Activated T-cell treated with anti-CD3 and anti-CD28 coated beads for 24 hours (primary cell): ENCODE data around the gene L3HYPDH.
"Not testable (repeated sequence)": the region's sequence is repeated elsewhere in the genome, so short reads cannot be mapped to it uniquely, and the experiment has no call there.

ENCODE experiments used
- DNase-seq: peaks from one replicate; pipeline ENCODE4 v3.0.0-alpha.2; 2020; ENCODE audit warnings: low read depth

Gene L3HYPDH

DNA sequence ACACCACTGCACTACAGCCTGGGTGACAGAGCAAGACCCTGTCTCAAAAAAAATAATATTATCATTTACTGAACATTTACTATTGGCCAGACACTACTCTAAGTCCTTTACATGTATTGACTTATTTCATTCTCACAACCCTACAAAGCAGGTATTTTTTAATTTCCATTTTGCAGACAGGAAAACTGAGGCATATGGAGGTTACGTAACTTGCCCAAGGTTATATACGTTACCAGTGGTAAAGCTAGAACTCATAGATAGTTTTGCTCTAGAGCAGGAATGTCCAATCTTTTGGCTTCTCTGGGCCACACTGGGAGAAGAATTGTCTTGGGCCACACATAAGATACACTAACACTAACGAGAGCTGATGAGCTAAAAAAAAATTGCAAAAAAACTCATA, 5.7 kb downstream of the L3HYPDH start:
- no peak for DNase-seq

DNA sequence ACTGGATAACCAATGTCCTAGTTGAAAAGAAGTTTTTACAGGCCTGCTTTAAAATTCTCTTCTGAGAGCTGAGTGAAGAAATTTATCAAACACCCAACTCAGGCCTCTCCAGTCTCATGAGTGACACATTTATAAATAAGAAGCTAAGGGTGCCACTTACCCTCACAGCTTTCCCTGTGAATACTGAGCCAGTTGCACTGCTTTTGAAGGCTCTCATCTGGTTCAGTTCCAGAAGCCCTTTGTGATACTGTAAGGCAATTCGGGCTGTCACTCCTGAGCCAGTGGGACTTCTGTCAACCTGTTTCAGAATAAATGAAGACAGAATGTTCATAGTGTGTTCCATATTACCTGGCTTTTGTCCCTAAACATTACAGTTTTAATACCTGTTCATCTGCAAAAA, 8.5 kb downstream of the L3HYPDH start:
- DNase-seq: no peak

DNA sequence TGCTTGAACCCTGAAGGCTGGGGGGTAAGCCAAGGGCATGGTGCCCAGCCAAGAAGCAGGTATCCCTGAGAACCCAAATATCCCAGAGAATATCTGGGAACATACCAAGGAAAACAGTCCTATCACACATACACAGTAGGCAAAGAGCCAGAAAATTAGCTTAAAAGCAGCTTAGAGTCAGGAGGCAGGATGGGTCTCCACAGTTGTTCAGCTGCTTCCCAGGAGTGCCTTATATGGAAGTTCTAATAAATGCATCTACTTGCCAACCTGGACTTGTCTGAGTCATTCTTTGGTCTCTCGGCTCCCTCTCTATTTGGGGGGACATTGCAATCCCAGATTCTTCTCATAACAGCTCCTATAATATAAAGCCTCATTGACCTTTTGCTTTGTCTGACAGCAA, 10.0 kb downstream of the L3HYPDH start:
- no peak for DNase-seq

DNA sequence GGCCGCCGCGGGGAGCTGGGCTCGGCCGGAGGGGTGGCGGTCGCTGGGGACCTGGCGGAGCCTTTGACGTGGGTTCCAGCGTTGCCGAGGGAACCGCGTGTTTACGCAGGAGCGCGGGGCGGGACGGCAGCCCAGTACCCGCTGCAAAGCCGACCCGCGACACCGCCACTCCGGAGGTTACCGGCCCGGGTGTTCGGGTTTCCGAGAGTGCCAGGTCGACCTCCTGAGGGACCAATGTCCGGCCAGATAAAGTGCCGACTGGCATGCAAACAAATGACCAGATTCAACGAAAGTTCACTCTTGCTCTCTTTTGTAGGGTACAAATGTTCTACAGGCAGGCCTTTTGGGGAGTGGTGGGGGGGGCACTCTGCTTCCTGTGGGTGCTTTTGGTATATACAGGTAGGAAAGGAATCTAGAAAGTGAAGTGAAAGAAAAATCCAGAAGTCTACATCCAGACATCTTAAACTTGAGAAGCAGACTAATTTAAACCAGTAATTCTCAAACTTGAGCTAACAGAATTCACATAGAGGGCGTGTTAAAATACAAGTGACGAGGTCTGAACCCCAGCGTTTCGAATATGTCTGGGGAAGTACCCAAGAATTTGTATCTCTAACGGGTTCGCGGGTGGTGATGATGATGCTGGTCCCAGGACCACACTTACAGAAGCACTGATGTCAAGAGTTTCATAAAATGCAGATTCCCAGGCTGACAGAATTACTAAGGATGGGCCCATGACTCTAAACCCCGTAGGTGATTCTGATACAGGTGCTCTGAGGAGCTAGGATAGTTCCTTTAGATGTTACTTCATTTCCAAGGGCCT, 18.7 kb downstream of the L3HYPDH start, which contains the start of gene GPR135:
TSS of gene GPR135 (minus strand) at position 65 of the 820 bp plus-strand sequence. CDS start 154 bp downstream, outside the sequence.
- peak; percentile 5 for DNase-seq

DNA sequence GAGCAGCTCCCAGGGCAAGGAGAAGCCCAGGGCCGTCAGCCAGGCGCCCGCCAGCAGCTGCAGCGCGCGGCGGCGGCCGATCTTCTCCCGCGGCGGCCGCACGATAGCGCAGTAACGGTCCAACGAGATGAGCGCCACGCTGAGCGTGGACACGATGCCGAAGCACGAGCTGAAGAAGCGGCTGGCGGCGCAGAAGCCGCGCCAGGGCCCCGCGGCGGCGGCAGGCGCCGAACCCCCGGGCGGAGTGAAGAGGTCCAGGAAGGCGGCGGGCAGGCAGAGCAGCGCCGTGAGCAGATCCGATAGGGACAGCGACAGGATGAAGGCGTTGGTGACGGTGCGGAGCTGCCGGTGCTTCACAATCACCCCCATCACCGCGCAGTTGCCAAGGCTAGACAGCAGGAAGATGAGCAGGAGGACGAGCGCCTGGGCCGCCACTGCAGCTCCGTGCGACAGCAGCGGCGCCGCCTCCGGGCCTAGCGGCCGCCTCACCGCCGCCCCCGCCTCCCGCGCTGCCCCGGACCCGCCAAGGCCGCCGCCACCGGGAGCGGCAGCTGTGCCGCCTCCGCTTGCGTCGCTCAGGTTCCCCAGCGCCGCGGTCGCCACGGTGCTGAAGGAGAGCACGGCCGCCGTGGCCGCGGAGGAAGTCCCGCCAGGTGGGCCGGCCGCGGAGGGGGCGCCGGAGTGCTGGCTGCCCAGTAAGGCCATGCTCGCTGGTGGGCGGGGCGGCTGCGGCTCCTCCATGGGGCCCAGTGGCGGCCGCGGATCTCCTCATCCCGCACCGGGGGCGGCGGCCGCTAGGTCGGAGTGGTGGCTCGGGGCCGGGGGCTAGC, 19.5 kb downstream of the L3HYPDH start:
- peak; percentile 21 for DNase-seq

DNA sequence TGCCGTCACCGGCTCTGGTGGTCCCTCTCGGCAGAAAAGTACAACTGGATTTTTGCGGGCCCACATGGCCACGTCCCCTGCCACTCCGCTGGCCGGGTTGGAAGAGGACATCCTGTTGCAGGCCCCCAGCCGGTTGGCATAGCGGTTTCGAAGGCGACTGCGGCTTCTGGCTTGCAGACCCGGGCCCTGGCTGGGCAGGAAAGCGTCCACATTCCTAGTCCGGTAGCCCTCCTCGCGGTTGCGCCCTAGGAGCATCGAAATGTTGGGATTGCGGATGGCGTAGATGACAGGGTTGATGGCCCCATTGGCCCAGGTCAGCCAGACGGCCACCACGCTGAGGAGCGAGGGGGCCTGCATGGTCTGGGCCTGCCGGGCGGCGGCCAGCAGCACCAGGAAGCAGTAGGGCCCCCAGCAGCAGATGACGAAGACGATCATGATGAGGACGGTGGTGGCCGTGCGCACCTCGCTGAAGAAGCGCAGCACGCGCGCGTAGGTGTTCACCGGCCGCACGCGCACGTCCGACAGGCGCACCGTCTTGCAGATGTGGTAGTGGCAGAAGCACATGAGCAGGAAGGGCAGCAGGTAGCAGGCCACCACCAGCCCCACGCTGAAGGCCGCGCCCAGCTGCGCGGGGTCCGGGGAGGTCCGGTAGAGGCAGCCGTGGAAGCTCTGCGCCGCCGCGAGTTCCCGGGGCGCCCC, 20.3 kb downstream of the L3HYPDH start:
- DNase-seq: peak; percentile 14

DNA sequence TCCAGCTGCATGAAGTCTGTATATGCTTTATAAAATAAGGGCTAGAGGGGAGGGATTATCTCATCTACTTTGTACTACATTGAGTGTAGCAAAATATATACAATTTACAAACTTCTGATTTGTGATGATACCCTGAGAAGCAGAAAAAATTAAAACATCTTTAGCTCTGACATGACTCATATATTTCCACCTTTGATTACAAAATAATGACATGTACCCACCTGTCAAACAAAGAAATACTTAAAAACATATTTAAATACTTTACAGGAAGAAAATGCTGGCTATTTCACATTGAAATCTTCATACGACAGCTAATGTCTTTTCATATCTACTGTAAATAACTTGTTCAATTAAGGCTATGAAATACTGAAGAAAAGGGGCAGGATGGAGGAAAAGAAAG, 22.3 kb downstream of the L3HYPDH start:
- no peak for DNase-seq

DNA sequence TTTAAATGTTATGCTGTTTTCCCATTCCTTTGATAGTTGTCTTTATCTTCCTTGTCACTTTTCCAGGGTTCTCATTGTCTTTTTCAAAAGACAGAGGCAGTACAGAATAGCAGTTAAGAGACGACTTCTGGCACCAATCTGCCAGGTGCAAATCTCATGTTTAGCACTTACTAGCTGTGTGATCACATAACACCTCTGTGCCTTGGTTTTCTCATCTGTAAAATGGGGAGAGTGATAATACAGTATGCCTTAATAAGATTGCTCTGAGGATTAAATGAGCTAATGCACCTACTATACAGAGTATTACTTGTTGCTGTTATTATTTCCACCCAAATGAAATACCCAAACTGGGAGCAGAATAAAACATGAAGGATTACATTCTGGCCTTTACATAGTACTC, 23.8 kb downstream of the L3HYPDH start:
- no peak for DNase-seq

DNA sequence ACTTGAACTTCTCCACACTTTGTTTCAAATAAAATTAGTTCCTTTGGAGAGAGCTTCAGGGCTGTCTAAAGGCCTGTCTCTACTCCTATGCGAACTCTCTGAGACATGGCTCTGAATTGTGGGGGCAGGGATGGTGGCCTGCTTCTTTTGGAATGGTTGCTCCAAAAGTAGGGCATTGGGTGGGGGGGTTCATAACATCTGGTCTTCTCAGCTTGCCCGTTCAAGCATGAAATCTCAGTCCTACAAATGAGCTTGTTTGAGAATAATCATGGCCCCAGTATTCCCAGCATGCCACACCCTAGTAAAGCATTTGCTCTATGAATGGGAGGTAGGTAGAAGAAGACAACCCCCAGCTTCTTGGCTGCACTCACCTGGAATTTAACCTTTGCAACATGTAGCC, 25.7 kb downstream of the L3HYPDH start:
- DNase-seq: no peak

DNA sequence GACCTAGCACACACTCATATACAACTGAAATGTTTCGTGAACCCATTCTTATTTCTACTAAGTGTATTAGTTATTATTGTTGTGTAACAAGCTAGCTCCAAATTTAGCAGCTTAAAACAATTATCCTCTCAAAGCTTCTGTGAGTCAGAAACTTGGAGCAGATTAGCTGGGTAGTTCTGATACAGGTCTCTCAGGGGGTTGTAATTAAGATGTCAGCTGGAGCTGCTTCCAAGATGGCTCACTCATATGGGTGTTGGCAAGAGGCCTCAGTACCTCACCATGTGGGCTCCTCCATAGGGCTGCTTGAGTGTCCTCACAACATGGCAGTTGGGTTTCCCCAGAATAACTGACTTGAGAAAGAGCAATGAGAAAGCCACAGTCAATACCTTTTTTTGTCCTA, 28.8 kb downstream of the L3HYPDH start:
- DNase-seq: no peak

DNA sequence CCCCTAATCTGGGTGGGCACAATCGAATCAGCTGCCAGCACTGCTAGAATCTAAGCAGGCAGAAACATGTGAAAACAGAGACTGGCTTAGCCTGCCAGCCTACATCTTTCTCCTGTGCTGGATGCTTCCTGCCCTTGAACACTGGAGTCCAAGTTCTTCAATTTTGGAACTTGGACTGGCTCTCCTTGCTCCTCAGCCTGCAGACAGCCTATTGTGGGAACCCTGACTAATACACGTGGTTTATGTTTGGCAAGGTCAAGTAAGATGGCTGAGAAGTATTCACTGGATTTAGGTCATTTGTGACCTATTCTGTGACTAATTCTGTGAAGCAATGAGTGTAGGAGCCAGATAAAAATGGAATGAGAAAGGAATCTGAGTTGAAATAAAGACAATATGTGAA, 30.1 kb downstream of the L3HYPDH start:
- no peak for DNase-seq

DNA sequence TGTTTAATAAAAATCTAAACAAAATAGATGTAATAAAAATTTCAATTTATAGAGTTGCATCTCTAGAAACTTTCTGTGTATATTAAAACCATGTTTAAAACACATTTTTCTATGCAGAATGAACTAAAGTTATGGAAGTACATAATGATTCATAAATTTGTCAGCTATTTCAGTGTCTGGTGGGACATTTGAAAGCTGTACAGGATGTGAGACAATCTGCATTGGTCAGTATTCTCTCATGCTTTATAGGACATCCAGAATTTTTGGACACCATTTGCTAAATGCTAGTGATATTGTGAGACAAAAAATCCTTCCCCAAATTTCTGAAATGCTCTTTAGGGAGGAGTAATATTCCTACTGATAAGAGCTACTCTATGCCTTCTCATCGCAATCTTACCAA, 32.4 kb downstream of the L3HYPDH start:
- DNase-seq: no peak

DNA sequence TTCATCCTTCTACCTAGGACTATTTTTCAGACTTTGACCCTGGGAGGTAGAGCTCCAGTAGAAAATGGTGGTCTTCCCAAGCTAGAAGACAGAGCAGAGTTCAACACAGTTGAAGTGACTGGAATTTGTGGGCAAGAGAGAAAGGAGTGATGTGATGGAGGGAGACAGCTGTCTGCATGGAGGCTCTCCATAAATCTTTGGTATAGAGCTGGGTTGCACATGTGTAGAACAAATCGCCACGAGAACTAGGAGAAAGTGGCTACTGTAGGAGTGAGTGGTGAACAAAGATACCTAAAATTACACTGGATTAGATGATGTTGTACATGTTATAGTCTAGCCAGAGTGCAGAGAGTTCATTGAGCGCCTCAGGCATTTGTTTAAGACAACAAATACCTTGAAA, 33.5 kb downstream of the L3HYPDH start:
- no peak for DNase-seq

DNA sequence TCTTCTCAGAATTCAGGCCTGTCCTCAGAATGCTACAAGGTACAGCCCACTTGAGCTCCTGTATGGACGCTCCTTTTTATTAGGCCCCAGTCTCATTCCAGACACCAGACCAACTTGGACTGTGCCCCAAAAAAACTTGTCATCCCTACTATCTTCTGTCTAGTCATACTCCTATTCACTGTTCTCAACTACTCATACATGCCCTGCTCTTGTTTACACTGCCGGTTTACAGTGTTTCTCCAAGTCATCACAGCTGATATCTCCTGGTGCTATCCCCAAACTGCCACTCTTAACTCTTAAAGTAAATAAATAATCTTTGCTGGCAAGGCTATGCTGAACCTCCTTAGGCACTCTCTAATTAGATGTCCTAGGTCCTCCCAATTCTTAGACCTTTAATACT, 35.5 kb downstream of the L3HYPDH start:
- DNase-seq: not testable (repeated sequence)

DNA sequence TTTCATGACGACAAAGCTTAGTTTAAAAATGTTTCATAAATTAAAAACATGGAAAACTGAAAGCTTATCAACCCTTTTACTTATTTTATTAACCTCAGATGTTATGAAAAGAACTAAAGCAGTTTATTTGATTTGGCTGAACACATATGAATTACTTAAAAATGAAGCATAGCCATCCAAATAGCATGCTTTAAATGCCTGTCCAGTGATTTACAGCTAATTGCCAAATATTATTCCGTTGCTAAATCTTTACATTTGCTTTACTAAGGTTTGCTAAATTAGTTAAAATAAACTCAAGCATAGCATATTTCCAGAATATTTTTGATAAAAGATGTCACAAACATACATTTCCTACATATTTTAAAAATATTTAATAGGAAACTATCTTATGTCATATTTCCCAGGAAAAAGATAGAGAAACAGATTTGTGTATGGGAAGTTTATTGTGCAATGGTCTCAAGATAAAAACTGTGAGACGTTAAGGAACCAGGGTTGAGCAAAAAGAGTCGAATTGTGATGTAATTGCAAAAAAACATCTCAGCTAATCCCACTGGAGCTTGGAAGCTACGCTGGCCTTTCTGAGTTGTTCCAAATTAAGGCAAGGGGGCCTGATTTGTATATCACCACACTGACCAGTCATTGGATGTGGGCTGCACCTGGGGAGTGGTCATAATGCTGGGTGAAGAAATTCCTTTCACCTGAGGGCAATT, 44.8 kb downstream of the L3HYPDH start:
- no peak for DNase-seq

DNA sequence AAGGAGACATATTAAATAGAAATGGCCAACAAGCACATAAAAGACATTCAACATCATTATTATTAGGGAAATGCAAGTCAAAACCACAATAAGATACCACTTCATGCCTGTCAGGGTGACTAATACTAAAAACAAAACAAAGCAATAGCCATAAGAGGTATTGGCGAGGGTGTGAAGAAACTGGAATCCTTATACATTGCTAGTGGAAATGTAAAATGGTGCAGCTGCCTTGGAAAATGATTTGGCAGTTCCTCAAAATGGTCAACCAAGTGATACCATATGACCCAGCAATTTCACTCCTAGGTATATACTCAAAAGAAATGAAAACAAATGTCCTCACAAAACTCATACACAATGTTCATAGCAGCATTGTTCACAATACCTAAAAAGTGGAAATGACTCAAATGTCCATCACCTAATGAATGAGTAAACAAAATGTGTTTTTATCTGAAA, 46.0 kb downstream of the L3HYPDH start:
- no peak for DNase-seq

DNA sequence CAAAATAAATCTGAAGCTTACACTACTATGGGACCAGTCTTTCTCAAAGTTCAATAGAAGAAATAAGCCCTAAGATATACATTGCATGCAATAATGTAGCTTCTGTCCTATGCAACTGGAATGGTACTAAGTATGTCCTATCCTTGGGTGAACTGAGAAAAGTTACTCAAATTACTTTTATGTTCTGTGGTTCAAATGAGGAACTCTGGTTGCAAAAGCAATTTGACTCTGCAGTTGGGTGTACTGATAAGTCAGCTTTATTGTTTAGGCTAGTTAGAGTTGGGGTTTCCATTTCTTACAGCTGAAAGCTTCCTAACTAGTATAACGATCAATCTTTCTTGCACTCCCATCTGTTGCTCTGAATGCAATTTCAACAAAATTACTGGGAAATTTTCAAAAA, 48.2 kb downstream of the L3HYPDH start:
- DNase-seq: no peak

DNA sequence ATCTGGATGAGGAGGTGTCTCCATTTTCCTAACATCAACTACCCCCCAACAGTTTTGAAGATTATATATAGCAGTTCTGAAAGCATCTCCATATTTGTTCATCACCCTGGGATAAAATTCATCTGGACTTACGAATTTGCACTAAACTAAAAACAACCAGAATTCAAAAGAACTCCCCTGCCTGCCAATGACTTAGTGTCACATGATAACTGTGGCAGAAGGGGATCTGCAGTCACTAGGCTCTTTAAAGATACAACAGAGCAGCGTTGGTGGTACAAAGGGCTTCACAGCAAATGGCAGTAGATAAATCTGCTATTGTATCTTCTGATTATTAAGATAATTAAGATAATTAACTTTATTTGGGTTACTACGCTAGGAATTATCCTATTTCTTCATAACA, 49.1 kb downstream of the L3HYPDH start:
- DNase-seq: no peak

DNA sequence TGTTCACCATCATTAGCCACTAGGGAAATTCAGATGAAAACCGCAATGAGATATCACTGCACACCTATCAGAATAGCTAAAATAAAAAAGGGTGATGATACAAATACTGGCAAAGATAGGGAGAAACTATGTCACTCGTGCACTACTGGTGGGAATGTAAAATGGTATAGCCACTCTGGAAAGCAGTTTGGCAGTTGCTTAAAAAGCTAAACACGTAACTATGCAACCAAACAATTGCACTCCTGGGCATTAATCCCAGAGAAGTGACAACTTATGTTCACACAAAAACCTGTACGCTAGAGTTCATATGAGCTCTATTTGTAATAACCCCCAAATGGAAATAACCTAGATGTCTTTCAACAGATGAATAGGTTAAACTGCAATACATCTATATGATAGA, 54.4 kb downstream of the L3HYPDH start:
- no peak for DNase-seq

DNA sequence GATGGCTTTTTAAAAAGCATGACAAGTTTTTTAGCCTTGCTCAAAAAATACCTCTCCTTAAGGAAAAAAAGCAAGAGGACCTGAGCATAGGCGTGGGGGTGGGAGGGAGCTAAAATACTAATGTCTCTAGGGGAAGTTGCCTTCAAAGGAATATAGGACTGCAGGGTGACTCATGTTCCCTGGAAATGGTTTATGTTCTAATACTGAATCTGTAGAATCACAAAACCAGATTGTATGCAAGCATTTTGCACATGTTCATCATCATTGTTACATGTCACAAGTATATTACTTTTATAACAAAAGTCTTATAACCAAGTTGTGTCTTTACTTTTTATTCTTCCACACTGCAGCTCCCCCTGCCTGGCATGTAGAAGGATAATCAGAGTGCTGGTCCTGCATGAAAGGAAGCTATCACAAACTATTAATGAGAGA, 55.6 kb downstream of the L3HYPDH start:
- no peak for DNase-seq

DNA sequence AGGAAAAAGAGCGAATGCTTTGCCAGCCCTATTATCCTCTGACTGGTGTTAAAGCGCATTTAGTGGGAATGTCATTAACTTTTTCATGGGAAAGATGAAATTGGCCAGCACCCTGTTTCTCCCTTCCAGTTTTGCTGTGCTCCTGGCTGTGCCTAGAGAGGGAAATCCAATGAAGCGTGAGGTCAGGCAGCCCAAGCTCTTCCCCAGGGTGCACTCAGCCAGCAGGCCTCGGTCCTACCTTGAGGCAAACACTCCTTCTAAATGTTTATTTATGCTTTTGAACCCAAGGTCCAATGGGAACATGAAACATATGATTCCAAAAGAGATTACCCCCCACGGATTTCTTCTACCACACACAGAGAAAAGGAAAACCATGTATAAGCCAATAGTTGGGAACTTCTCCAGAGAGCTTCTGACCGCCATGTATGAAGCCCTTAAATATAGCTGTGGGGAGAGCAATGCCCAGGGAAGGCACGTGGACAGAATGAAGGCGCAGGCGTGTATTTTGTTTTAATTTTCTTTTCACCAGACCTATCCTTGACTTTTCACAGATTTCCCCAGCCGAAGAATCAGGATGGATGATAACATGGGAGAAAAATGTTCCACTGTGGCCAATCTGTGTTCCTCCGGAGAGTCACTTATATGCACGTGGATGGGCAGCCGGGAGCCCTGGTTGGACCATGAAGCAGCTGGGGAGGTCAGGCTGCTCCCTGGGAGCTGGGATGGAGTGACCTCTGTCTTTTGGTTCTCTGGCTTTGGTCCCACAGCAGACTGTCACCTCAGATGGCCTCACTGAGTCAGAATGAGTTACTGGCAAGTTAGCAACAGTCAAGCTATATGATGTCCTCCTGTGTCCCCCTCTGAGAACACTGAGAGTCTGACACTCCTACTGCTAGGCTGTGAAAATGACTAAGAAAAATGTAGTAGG, 56.3 kb downstream of the L3HYPDH start:
- DNase-seq: no peak
